ES-I3 (cell line): ENCODE data around the gene FAM83C.

Source experiments
- H3K36me3 ChIP-seq: 2 replicates; pipeline ENCODE4 v1.6.1; 2013; ENCODE audit warnings: mild to moderate bottlenecking, low read length, control low read depth, moderate library complexity; ENCODE audit not compliant: insufficient read depth
- H3K4me1 ChIP-seq: 2 replicates; pipeline ENCODE4 v1.6.1; 2013; ENCODE audit warnings: mild to moderate bottlenecking, control low read depth, low read length; ENCODE audit not compliant: insufficient read depth
- H3K9ac ChIP-seq: 2 replicates; pipeline ENCODE4 v1.6.1; 2013; ENCODE audit warnings: low read depth, mild to moderate bottlenecking, low read length, moderate library complexity
- H3K9me3 ChIP-seq: 2 replicates; pipeline ENCODE4 v1.6.1; 2013; ENCODE audit warnings: mild to moderate bottlenecking, low read length, moderate library complexity; ENCODE audit not compliant: control insufficient read depth, insufficient read depth

Gene FAM83C

GRCh38 chr20:35238735-35239134 lies 53.5 kb downstream of the FAM83C start:
- Histone ChIP-seq H3K9me3 (no peaks in the 10 kb centered on the region), H3K4me1 (peaks cover 19% of the 10 kb centered on the region), H3K36me3 (no peaks in the 10 kb centered on the region), H3K9ac (no peak overlapping the region)

GRCh38 chr20:35238170-35238569 lies 54.1 kb downstream of the FAM83C start:
- Histone ChIP-seq H3K9me3 (no peaks in the 10 kb centered on the region), H3K9ac (no peak overlapping the region), H3K36me3 (no peaks in the 10 kb centered on the region), H3K4me1 (peaks cover 19% of the 10 kb centered on the region)

GRCh38 chr20:35237486-35237885 lies 54.7 kb downstream of the FAM83C start:
- Histone ChIP-seq H3K9ac (no peak overlapping the region), H3K36me3 (no peaks in the 10 kb centered on the region), H3K9me3 (no peaks in the 10 kb centered on the region), H3K4me1 (peaks cover 19% of the 10 kb centered on the region)

GRCh38 chr20:35235881-35236280 lies 56.3 kb downstream of the FAM83C start:
- no peaks in the 10 kb centered on the region for H3K36me3 ChIP-seq
- no peak overlapping the region for H3K9ac ChIP-seq
- peaks cover 13% of the 10 kb centered on the region for H3K4me1 ChIP-seq
- no peaks in the 10 kb centered on the region for H3K9me3 ChIP-seq
